Neural cell (in vitro differentiated cells): ENCODE data around the gene ADGRL3. TPM values are rescaled to one million over a fixed set of nuclear protein-coding genes. Genes with fewer than 3 reads are reported as not detected.

Experiments
- H2AFZ ChIP-seq: fragments of 200-600, 300-800 bp; sonication (generic), shearing (Covaris generic); 2 replicates; pipeline ENCODE4 v1.6.0; 2014; ENCODE audit warnings: low read depth, mild to moderate bottlenecking, antibody characterized with exemption, low read length, moderate library complexity
- H3F3A ChIP-seq: fragments of 200-600 bp; shearing (Covaris generic); 2 replicates; pipeline ENCODE4 v1.6.1; 2016; ENCODE audit warnings: mild to moderate bottlenecking, moderate library complexity, mixed read lengths, antibody characterized with exemption, low read length; ENCODE audit not compliant: insufficient read depth, poor library complexity, severe bottlenecking
- H3K27ac ChIP-seq: fragments of 200-600, 300-800 bp; sonication (generic), shearing (Covaris generic); 2 replicates; pipeline ENCODE4 v1.5.1; 2014; ENCODE audit warnings: mild to moderate bottlenecking, low read length, moderate library complexity
- H3K27me3 ChIP-seq: fragments of 300-800, 200-600 bp; sonication (generic), shearing (Covaris generic); 2 replicates; pipeline ENCODE4 v1.6.0; 2014; ENCODE audit warnings: mild to moderate bottlenecking, low read depth, low read length, moderate library complexity; ENCODE audit not compliant: insufficient read depth
- H3K36me3 ChIP-seq: fragments of 300-800, 200-600 bp; sonication (generic), shearing (Covaris generic); 2 replicates; pipeline ENCODE4 v1.5.1; 2014; ENCODE audit warnings: mild to moderate bottlenecking, antibody characterized with exemption, low read length, moderate library complexity; ENCODE audit not compliant: insufficient read depth
- H3K4me2 ChIP-seq: fragments of 300-800, 200-600 bp; sonication (generic), shearing (Covaris generic); 2 replicates; pipeline ENCODE4 v1.6.0; 2014; ENCODE audit warnings: mild to moderate bottlenecking, low read length
- H3K4me3 ChIP-seq: fragments of 300-800, 200-600 bp; sonication (generic), shearing (Covaris generic); 2 replicates; pipeline ENCODE4 v1.5.1; 2014; ENCODE audit warnings: mild to moderate bottlenecking, low read length, moderate library complexity
- H3K79me2 ChIP-seq: fragments of 200-600 bp; shearing (Covaris generic); replicated peaks from 2 replicates; pipeline ENCODE4 v1.6.0; 2014; ENCODE audit warnings: mild to moderate bottlenecking, low read length, moderate library complexity; ENCODE audit not compliant: insufficient read depth
- H3K9ac ChIP-seq: fragments of 300-800, 200-600 bp; sonication (generic), shearing (Covaris generic); 2 replicates; pipeline ENCODE4 v1.6.1; 2016; ENCODE audit warnings: mild to moderate bottlenecking, low read length, mixed read lengths
- H3K9me2 ChIP-seq: fragments of 200-600 bp; shearing (Covaris generic); 2 replicates; pipeline ENCODE4 v1.6.1; 2016; ENCODE audit warnings: mild to moderate bottlenecking, low read length, mixed read lengths; ENCODE audit not compliant: insufficient read depth
- H3K9me3 ChIP-seq: fragments of 200-600, 300-800 bp; sonication (generic), shearing (Covaris generic); 2 replicates; pipeline ENCODE4 v1.6.1; 2016; ENCODE audit warnings: mild to moderate bottlenecking, mixed run types, low read length, moderate library complexity, mixed read lengths
- H4K20me1 ChIP-seq: fragments of 200-600 bp; shearing (Covaris generic); 2 replicates; pipeline ENCODE4 v1.6.1; 2016; ENCODE audit warnings: mild to moderate bottlenecking, mixed run types; ENCODE audit not compliant: insufficient read depth
- CTCF ChIP-seq: fragments of 450-650 bp; IDR thresholded peaks from 2 replicates; pipeline ENCODE4 v1.5.1; 2014; ENCODE audit warnings: antibody characterized with exemption, mild to moderate bottlenecking, moderate library complexity; ENCODE audit not compliant: poor library complexity, severe bottlenecking
- EP300 ChIP-seq: fragments of 450-650 bp; conservative IDR thresholded peaks from 2 replicates; pipeline ENCODE4 v1.6.1; 2014; ENCODE audit warnings: antibody characterized with exemption, mild to moderate bottlenecking, moderate library complexity; ENCODE audit not compliant: poor library complexity, severe bottlenecking
- EZH2 ChIP-seq: fragments of 200-600, 300-800 bp; shearing (Covaris generic), sonication (generic); IDR thresholded peaks from 2 replicates; pipeline ENCODE4 v1.6.1; 2014; ENCODE audit warnings: antibody characterized with exemption, low read length, borderline replicate concordance, mild to moderate bottlenecking; ENCODE audit not compliant: insufficient read depth, poor library complexity, severe bottlenecking
- MXI1 ChIP-seq: fragments of 450-650 bp; conservative IDR thresholded peaks from 2 replicates; pipeline ENCODE4 v1.6.1; 2014; ENCODE audit warnings: antibody characterized with exemption, mild to moderate bottlenecking; ENCODE audit not compliant: poor library complexity, severe bottlenecking
- POLR2AphosphoS5 ChIP-seq: IDR thresholded peaks from 2 replicates; pipeline ENCODE4 v1.6.1; 2012
- RAD21 ChIP-seq: fragments of 450-650 bp; conservative IDR thresholded peaks from 2 replicates; pipeline ENCODE4 v1.6.1; 2014; ENCODE audit warnings: antibody characterized with exemption, mild to moderate bottlenecking, moderate library complexity
- REST ChIP-seq: IDR thresholded peaks from 2 replicates; pipeline ENCODE4 v1.6.1; 2012; ENCODE audit warnings: borderline replicate concordance
- SMC3 ChIP-seq: fragments of 450-650 bp; conservative IDR thresholded peaks from 2 replicates; pipeline ENCODE4 v1.6.1; 2014; ENCODE audit warnings: antibody characterized with exemption, mild to moderate bottlenecking, moderate library complexity; ENCODE audit not compliant: poor library complexity
- TAF1 ChIP-seq: IDR thresholded peaks from 2 replicates; pipeline ENCODE4 v1.6.1; 2012; ENCODE audit warnings: low read depth
- polyA plus RNA-seq: library from polyadenylated mRNA; depleted of rRNA; stranded (reverse); fragments of >200 nt; gene quantifications from 2 replicates; pipeline ENCODE4 v1.2.3, GENCODE V29; 2014

Gene ADGRL3
- polyA plus RNA-seq, 1 donor from 2014 or later: 99.4 TPM

DNA sequence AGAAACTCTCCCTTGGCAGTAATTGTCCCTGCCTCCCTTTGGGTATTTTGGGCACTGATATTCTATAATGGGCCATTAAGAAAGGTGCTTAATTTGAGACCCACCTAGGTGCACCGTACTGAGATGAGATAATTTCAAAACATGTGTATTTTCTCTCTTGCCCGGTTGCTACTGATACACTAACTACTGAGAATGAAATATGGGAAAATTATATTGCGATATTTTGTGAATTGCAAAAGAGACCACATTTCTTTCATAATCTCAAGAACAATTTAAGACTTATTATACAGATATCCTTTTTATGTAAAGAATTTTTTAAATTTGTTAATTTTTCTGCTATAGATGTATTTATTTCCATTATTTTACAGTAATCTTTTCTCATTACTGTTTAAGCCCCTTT, 284.9 kb downstream of the ADGRL3 start:
- no peaks in the 10 kb centered on the region for H3F3A ChIP-seq
- peaks cover 4% of the 10 kb centered on the region for H3K79me2 ChIP-seq
- H3K9ac ChIP-seq: no peak overlapping the region
- H3K9me2 ChIP-seq: no peaks in the 10 kb centered on the region
- H3K27ac ChIP-seq: no peak overlapping the region
- H3K4me2 ChIP-seq: no peak overlapping the region
- H3K9me3 ChIP-seq: no peaks in the 10 kb centered on the region
- no peaks in the 10 kb centered on the region for H3K27me3 ChIP-seq
- no peak for TF ChIP-seq MXI1
- no peak for TF ChIP-seq EP300
- TF ChIP-seq POLR2AphosphoS5: no peak
- TF ChIP-seq SMC3: no peak
- no peak for TF ChIP-seq REST
- no peak for TF ChIP-seq CTCF
- no peak for TF ChIP-seq TAF1
- no peak for TF ChIP-seq RAD21
- TF ChIP-seq EZH2: no peak
- no peaks in the 10 kb centered on the region for H3K36me3 ChIP-seq
- no peak overlapping the region for H3K4me3 ChIP-seq
- no peak overlapping the region for H2AFZ ChIP-seq
- H4K20me1 ChIP-seq: no peaks in the 10 kb centered on the region

DNA sequence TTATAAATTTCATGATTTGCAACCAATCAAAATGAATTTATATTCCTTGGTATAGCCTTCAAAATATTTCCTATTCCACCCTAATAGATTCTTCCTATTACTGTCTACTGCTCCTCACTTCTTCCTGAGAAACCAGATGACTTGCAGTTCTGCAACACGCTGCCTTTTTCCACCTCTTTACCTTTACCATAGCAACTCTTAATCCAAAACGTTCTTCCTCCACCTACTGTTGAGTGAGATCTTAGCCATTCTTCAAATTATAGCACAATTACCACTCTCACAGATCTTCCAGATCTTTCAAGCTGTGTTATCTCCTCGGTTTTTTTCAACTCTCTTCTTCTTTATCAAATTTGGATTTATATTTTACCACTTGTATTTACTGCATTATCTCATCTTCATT, 289.8 kb downstream of the ADGRL3 start:
- Histone ChIP-seq H3K4me3 (no peak overlapping the region), H3K79me2 (no peaks in the 10 kb centered on the region), H3K27ac (no peak overlapping the region), H2AFZ (no peak overlapping the region), H3K9me2 (no peaks in the 10 kb centered on the region), H3K9me3 (no peaks in the 10 kb centered on the region), H3K9ac (no peak overlapping the region), H3K36me3 (no peaks in the 10 kb centered on the region), H3K27me3 (no peaks in the 10 kb centered on the region), H3K4me2 (no peak overlapping the region), H4K20me1 (no peaks in the 10 kb centered on the region), H3F3A (peaks cover 3% of the 10 kb centered on the region)
- no peak for TF ChIP-seq MXI1
- no peak for TF ChIP-seq REST
- TF ChIP-seq POLR2AphosphoS5: no peak
- TF ChIP-seq CTCF: no peak
- TF ChIP-seq TAF1: no peak
- TF ChIP-seq SMC3: no peak
- no peak for TF ChIP-seq EP300
- TF ChIP-seq RAD21: no peak
- no peak for TF ChIP-seq EZH2
